GM21381 (cell line): Measurements from ENCODE around the gene ENOSF1.

Experiments used
- ATAC-seq: cut with Tn5 transposase; IDR thresholded peaks from one replicate; pipeline ENCODE4 v1.9.1; 2021; ENCODE audit warnings: mild to moderate bottlenecking, moderate library complexity; ENCODE audit not compliant: unreplicated experiment

ENOSF1 gene

DNA sequence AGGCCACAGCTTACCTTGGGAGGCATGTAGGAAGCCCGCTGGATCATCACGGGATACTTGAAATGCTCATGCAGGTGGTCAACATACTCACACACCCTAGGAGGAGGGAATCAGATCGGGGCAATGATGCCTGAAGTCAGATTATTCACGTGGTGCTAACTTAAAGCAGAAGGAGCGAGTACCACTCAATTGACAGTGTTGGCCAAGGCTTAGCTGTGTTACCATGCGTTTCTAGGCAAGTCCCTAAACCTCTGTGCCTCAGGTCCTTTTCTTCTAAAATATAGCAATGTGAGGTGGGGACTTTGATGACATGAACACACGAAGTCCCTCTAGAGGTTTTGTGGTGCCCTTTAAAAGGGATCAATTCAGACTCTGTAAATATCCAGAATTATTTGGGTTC, 37.1 kb downstream of the ENOSF1 start:
- ATAC-seq = no peak

DNA sequence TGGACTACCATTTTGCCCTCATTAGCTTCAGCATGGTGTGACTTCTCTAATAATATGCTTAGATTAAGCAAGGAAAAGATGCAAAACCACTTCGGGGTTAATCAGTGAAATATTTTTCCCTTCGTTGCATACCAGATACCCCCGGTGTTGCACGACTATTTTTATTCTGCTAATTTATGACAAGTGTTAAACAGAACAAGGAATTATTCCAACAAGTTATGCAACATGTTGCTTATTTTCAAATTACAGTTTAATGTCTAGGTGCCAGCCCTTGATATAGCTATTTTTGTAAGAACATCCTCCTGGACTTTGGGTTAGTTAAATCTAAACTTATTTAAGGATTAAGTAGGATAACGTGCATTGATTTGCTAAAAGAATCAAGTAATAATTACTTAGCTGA, 38.7 kb downstream of the ENOSF1 start:
- ATAC-seq = no peak

DNA sequence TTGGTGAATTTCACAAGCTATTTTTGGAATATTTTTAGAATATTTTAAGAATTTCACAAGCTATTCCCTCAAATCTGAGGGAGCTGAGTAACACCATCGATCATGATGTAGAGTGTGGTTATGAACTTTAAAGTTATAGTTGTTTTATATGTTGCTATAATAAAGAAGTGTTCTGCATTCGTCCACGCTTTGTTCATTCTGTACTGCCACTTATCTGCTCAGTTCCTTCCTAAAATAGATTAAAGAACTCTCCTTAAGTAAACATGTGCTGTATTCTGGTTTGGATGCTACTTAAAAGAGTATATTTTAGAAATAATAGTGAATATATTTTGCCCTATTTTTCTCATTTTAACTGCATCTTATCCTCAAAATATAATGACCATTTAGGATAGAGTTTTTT, 39.1 kb downstream of the ENOSF1 start:
- ATAC-seq = no peak

DNA sequence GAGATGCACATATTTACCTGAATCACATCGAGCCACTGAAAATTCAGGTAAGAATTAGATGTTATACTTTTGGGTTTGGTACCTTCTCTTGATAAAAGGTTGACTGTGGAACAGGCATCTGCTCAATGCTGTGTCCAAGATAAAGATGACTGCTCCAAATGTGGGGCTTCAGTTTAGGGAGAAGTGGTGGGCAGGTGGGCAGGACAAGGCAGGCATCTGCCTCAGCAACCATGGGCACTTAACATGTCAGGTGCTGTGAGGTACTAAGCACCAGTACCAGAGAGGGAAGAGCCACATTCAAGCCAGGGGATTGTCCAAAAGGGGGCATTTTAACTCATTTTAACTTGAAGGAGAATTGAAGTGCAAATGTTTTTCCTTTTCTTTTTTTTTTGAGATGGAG, 41.0 kb downstream of the ENOSF1 start:
- ATAC-seq = no peak

DNA sequence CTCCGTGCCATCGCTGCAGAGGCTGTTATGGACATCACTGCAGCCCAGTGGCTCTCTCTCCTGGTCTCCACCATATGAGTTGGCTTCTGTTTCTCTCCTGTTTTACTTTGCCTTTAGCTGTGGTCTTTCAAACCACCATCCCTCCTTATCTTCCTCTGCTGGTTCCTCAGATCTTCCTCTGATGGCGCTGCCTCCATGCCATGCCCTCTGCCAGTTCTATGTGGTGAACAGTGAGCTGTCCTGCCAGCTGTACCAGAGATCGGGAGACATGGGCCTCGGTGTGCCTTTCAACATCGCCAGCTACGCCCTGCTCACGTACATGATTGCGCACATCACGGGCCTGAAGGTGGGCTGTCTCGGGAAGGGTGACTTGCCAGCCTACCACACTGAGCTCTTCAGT, 41.9 kb downstream of the ENOSF1 start:
- no peak for ATAC-seq

DNA sequence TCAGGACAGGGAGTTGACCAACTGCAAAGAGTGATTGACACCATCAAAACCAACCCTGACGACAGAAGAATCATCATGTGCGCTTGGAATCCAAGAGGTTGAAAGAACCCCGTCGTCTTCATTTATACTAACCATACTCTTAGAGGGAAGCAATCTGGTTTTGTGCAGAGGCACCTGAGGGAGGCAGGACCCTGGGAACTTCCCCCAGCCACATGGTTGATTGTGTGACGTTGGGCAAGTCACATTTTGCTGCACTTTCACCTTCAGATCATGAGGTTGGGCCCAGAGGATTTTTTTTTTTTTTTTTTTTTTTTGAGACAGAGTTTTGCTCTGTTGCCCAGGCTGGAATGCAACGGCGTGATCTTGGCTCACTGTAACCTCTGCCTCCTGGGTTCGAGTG, 43.4 kb downstream of the ENOSF1 start:
- ATAC-seq = no peak

DNA sequence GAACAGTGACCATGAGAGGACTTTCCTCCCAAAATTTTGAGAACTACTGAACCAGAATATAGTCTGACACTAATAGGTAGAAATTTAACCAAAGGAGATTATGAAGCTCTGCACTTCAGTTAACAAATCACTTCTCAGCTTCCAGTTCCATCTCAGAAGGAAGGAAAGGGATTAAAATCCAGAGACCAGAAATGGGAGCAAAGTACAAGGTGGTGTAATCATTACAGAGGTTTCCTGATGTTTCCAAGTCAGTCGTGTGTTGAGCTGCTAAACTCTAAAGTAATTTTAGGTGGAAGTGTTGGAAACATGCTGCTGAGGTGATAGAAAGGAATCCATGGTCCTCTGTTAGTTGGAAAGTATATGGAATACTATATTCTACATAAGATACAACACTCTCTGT, 44.2 kb downstream of the ENOSF1 start:
- no peak for ATAC-seq

DNA sequence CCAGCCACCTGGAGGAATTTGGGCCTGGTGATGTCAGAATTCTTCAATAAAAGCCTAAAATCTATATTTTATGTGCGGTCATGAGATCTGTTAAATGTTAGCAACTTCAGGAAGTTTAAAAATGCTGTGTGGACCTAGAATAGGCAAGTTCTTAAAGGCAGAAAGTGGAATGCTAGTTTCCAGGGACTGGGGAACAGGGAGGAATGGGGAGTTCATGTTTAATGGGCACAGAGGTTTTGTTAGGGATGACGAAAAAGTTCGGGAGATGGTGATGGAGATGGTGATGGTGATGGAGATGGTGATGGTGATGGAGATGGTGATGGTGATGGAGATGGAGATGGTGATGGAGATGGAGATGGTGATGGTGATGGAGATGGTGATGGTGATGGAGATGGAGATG, 45.8 kb downstream of the ENOSF1 start:
- ATAC-seq = no peak

DNA sequence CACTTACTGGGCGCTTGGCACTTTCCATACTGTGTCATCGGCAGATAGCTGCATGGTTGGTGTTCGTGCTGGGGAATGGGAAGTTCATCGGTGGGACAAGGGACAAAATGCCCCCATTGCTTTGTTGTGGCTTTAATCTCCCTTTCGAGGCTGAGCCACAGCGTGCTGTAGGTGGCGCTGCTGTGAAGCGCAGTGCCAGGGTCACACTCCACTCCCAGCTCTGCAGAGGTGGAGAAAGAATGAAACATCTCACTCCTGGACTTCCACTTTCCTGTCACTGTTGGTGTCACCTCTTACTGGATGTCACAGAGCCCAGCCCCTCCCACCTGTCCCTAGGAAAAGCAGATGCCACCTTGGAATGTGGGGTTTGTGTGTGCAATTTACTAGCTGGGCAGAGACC, 46.3 kb downstream of the ENOSF1 start:
- ATAC-seq = no peak

DNA sequence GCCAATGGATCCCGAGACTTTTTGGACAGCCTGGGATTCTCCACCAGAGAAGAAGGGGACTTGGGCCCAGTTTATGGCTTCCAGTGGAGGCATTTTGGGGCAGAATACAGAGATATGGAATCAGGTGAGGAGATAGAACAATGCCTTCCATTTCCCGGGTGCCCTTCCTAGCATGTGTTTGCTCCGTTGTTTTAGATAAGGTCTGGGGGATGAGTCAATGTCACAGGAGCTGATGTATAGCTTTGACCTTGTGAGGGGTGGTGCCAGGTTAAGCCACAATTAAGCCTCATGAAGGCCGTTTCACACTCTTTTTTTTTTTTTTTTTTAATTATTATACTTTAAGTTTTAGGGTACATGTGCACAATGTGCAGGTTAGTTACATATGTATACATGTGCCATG, 50.2 kb downstream of the ENOSF1 start:
- no peak for ATAC-seq

DNA sequence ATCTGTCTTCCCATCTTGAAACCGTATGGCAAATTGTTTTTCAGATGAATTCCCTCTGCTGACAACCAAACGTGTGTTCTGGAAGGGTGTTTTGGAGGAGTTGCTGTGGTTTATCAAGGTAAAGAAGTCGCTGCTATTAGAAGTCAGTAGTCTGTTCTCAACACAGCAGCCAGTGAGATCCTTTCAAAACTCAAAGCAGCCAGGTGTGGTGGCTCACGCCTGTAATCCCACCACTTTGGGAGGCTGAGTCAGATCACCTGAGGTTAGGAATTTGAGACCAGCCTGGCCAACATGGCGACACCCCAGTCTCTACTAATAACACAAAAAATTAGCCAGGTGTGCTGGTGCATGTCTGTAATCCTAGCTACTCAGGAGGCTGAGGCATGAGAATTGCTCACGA, 52.8 kb downstream of the ENOSF1 start:
- no peak for ATAC-seq

DNA sequence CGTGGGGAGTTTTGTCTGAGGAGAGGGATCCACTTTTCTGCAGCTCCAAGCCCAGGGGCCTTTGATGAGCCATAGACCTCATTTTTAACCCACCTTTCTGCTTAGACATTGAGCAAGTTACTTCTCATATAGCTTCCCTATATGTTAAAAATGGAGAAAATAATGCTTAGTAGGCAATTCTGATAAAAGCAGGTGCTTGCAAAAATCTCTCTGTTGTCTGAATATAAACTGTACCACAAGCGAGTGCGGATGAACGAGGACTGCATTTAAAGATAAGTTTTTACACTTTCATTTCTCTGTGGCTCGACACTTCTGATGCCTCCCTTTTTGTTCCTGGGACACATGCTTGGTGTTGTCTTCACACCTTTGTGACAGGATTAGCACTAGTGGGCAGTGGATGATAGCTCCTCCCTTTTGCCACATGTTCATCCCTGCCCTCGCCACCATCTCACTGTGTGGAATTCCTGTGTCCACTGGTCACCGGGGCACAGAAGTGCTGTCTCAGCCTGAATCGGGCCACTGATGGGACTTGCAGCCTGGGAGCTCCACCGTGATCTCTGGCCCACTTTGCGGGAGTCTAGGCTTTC, 53.4 kb downstream of the ENOSF1 start:
- no peak for ATAC-seq

DNA sequence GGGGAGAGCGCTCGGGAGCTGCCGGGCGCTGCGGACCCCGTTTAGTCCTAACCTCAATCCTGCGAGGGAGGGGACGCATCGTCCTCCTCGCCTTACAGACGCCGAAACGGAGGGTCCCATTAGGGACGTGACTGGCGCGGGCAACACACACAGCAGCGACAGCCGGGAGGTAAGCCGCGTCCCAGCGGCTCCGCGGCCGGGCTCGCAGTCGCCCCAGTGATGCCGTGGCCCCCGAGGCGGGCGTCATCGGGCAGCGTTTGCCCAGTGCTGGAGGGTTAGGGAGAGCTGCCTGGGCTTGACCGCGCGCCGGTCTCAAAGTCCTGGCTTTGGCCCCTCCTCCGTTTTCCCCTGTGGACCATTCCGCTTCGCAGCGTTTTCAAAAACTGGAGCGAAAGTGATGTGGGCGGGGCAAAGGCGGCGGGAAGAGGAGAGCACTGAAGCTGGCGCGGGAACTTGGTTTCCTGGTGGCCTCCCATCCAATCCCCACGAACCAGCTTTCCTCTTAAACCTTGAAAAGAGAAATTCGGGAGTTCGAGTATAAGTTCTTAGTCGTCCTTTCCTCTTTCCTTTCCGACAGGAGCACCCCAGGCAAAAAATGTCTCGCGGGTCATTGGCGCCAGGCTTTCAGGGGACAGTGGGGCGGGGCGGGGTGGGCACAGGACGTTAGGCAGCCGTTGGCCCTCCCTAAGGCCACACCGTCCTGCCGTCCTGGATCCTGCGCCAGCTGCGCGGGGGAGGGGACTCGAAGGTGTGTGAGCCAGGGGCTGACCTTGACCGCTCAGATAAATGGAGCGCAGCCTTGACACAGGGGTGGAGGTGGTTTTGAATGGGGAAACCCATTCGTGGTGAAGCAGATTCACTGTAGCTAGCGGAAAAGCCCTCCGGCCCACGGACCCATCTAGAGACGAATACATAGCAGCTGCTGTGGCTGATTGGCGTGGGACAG, 54.2 kb downstream of the ENOSF1 start:
- peak; percentile 65 for ATAC-seq

DNA sequence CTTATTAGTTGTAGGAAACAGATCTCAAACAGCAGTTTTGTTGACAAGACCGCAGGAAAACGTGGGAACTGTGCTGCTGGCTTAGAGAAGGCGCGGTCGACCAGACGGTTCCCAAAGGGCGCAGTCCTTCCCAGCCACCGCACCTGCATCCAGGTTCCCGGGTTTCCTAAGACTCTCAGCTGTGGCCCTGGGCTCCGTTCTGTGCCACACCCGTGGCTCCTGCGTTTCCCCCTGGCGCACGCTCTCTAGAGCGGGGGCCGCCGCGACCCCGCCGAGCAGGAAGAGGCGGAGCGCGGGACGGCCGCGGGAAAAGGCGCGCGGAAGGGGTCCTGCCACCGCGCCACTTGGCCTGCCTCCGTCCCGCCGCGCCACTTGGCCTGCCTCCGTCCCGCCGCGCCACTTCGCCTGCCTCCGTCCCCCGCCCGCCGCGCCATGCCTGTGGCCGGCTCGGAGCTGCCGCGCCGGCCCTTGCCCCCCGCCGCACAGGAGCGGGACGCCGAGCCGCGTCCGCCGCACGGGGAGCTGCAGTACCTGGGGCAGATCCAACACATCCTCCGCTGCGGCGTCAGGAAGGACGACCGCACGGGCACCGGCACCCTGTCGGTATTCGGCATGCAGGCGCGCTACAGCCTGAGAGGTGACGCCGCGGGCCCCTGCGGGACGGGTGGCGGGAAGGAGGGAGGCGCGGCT, 55.0 kb downstream of the ENOSF1 start, which contains the start of gene TYMS:
TSS of gene TYMS (plus strand) at position 343 of the 690 bp plus-strand sequence. CDS start at position 433, 90 bp downstream.
- peak; percentile 52 for ATAC-seq

DNA sequence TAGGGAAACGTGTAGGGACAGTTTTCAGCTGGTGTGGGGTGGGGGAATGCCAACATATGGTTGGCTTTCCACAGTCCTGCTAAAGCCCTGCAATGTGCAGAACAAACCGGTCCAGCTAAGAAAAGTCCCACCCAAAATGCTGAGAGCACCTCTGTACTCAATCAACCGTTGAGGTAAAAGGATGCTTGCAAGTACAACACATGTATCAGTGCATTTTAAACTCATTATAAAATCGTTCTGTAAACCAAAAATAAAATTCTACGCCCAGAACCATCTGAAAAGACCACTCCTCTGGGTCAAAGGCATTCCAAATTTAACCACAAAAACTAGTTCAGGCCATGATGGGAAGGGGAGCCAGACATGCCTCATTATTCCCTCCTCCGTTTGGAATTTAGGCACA, 57.0 kb downstream of the ENOSF1 start:
- ATAC-seq = no peak

DNA sequence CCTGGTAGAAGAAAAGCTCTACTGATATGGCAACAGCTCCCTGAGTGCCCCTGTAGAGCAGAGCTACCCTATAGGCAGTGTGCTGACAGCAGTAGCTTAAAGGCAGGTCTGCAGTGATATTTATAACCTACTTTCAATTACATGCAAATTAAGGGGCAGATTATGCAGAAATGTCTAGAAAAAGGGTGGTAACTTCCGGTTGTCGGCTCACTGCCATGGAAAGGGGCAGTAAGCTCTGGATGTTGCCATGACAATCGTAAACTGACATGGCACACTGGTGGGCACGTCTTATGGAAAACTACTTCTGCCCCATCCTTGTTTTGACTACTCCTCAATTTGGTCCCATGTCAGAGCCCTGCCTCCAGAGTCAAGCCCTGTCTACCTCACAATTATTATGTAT, 57.8 kb downstream of the ENOSF1 start:
- no peak for ATAC-seq

DNA sequence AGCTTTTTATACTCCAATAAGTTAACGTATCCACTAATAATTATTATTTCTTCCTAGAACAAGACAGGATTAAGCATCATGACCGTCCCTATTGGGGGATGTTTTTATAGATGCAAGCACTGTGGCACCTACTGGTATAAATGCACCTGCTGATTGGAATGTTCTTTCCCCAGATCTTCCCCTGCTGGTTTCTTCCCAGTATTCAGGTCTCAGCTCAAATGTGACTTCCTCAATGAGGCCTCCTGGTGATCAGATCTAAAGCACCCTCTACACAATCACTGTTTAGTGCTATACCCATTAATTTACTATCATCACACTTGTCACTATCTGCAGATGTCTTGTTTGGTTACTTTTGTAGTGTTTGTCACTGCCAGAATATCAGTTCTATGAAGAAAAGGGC, 58.9 kb downstream of the ENOSF1 start:
- ATAC-seq = no peak

DNA sequence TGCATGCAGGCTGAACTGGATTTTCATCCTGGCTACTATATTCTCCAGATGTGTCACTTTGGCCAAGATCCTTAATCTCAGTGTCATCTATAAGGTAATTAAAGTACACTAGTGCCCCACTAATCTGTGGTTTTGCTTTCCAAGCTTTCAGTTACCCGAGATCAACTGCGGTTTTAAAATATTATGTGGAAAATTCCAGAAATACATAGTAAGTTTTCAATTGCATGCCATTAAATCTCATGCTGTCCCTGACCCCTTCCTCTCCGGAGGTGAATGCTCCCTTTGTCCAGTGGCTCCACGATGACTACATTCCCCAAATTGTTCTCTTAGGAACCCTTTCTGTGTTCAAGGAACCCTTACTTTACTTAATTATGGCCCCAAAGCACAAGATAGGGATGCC, 60.3 kb downstream of the ENOSF1 start:
- no peak for ATAC-seq

DNA sequence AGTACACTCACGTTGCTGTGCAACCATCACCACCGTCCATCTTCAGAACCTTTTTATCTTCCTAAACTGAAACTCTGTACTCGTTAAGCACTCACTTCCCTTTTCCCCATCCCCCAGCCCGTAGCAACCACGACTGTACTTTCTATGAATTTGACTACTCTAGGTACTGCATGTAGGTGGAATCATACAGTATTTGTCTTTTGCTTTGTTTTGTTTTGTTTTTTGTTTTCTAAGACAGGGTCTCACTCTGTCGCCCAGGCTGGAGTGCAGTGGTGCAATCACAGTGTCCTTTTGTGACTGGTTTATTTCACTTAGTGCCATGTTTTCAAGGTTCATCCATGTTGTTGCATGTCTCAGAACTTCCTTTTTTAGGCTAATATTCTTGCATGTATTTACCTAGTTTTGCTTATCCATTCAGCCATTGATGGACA, 62.0 kb downstream of the ENOSF1 start:
- peak; percentile 96 for ATAC-seq

DNA sequence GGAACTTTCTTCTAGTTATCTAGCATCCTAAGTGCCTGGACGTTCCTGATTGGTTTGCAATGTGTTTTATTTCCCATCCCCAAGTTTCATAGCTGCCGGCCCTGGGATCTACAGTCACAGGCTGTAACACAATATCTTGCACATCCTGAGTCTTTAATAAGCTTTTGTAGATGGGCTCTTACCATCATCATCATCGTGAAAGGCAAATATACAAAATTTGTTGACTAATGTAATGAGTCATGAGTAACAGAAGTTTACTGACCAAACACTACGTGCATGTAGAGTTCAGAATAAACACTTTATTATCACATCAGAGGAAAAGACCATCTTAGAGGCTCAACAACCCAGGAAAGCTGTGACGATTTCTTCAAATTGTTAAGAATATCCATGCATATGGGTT, 63.1 kb downstream of the ENOSF1 start:
- no peak for ATAC-seq

DNA sequence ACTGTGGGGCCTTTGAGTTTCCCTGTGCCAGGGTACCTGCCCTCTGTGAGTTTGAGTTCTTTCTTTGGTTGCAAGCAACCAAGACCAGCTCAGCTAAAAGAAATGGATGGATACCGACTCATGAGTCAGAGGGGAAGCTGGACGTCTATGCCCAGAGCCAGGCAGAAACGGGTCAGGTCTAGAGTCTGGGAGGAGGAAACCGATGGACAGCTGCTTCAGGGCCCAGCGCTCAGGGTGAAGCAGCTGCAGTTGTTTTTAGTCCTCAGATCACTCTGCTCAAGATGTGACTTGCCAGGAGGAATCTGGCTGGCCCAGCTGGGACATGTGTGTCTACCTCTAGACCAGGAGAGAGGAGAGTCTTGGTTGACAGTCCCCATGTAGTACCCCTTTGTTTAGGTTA, 65.1 kb downstream of the ENOSF1 start:
- ATAC-seq = no peak
